OCI-LY1 (cell line): Measurements from ENCODE around the gene PTPRN2.

Experiments used
- H2AFZ ChIP-seq: fragments of 200-600 bp; sonication (generic), shearing (Covaris generic); 2 replicates; pipeline ENCODE4 v1.6.0; 2014; ENCODE audit warnings: antibody characterized with exemption, mild to moderate bottlenecking, low read length
- H3F3A ChIP-seq: fragments of 200-600 bp; sonication (generic), shearing (Covaris generic); 2 replicates; pipeline ENCODE4 v1.6.0; 2014; ENCODE audit warnings: mild to moderate bottlenecking, antibody characterized with exemption, low read length, moderate library complexity; ENCODE audit not compliant: insufficient read depth
- H3K27ac ChIP-seq: fragments of 200-600 bp; sonication (generic); 2 replicates; pipeline ENCODE4 v1.5.1; 2014; ENCODE audit warnings: low read length, mixed run types, mild to moderate bottlenecking, low read depth; ENCODE audit not compliant: poor library complexity, severe bottlenecking
- H3K27me3 ChIP-seq: fragments of 200-600 bp; sonication (generic); 2 replicates; pipeline ENCODE4 v1.6.0; 2014; ENCODE audit warnings: antibody characterized with exemption, mild to moderate bottlenecking, low read length, moderate library complexity; ENCODE audit not compliant: insufficient read depth
- H3K36me3 ChIP-seq: fragments of 200-600 bp; sonication (generic); 2 replicates; pipeline ENCODE4 v1.6.1; 2014; ENCODE audit warnings: mild to moderate bottlenecking, antibody characterized with exemption, low read length, moderate library complexity, mixed read lengths; ENCODE audit not compliant: insufficient read depth
- H3K4me1 ChIP-seq: fragments of 200-600 bp; sonication (generic); 2 replicates; pipeline ENCODE4 v1.5.1; 2014; ENCODE audit warnings: mild to moderate bottlenecking, low read length, moderate library complexity; ENCODE audit not compliant: insufficient read depth, severe bottlenecking
- H3K4me2 ChIP-seq: fragments of 200-600 bp; sonication (generic), shearing (Covaris generic); 2 replicates; pipeline ENCODE4 v1.6.1; 2014; ENCODE audit warnings: low read length
- H3K4me3 ChIP-seq: fragments of 200-600 bp; sonication (generic); 2 replicates; pipeline ENCODE4 v1.5.1; 2014; ENCODE audit warnings: low read length, low read depth, mild to moderate bottlenecking, mixed read lengths; ENCODE audit not compliant: poor library complexity, severe bottlenecking
- H3K79me2 ChIP-seq: fragments of 200-600 bp; shearing (Covaris generic); 2 replicates; pipeline ENCODE4 v1.6.1; 2016; ENCODE audit warnings: mixed run types, low read length, mixed read lengths; ENCODE audit not compliant: insufficient read depth
- H3K9ac ChIP-seq: fragments of 200-600 bp; sonication (generic), shearing (Covaris generic); 2 replicates; pipeline ENCODE4 v1.6.1; 2014; ENCODE audit warnings: mild to moderate bottlenecking, low read length, mixed read lengths
- H3K9me2 ChIP-seq: fragments of 200-600 bp; sonication (generic), shearing (Covaris generic); 2 replicates; pipeline ENCODE4 v1.6.1; 2014; ENCODE audit warnings: low read depth, mild to moderate bottlenecking, low read length, mixed read lengths
- H3K9me3 ChIP-seq: fragments of 200-600 bp; shearing (Covaris generic); 2 replicates; pipeline ENCODE4 v1.6.1; 2014; ENCODE audit warnings: low read length, mixed read lengths
- H4K20me1 ChIP-seq: fragments of 200-600 bp; sonication (generic), shearing (Covaris generic); 2 replicates; pipeline ENCODE4 v1.6.0; 2016; ENCODE audit warnings: mild to moderate bottlenecking, low read length; ENCODE audit not compliant: insufficient read depth
- CTCF ChIP-seq: fragments of 200-600 bp; sonication (generic), shearing (Covaris generic); IDR thresholded peaks from 2 replicates; pipeline ENCODE4 v1.5.1; 2017; ENCODE audit warnings: mild to moderate bottlenecking, antibody characterized with exemption, low read length, moderate library complexity, mixed read lengths
- EZH2 ChIP-seq: fragments of 200-600 bp; sonication (generic), shearing (Covaris generic); IDR thresholded peaks from 2 replicates; pipeline ENCODE4 v1.8.0; 2017; ENCODE audit warnings: borderline replicate concordance, mixed run types, mild to moderate bottlenecking, antibody characterized with exemption, low read length, moderate library complexity, mixed read lengths

PTPRN2 gene

DNA sequence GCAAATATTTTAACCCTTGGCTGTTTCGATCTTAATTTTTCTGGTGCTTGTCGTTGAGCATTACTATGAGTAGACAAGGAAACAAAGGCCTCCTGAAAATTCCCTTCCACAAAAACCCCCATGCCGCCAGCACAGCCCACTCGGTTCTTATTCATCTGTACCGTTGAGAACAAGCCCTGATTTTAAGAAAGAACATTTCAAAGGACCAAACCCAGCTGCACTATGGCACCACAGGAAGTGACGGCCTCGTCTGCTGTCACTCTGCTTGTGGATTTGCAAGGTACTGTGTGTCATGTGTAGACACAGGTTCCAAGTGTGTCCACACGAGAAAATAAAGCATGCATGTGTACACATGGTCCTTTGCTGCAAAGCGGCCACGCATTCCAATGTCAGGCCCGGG is 965.6 kb downstream of the PTPRN2 start:
- Histone ChIP-seq H3K27me3 (peaks cover 3% of the 10 kb centered on the region; the same call in 1 of the 2 replicates), H3F3A (no peaks in the 10 kb centered on the region)

DNA sequence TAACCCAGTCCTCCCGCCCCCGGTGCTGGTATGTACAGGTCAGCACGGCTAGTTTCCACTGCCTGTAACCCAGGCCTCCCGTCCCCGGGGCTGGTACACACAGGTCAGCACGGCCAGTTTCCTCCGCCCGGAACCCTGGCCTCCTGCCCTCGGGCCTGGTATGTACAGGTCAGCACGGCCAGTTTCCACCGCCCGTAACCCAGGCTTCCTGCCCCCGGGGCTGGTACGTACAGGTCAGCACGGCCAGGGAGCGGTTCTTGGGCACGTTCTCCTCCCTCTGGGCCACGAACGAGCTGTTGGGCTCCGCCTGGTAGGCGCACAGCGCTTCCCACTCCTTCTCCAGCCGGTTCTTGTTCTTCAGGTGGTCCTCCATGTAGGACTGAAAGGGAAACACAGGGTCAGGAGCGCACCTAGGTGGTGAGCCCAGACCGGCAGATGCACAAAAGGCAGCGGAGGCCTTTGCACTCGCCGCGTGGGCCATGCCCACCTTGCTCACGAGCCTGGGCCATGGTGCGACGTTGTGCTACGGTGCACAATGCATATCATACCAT is 966.4 kb downstream of the PTPRN2 start:
- no peak overlapping the region for H3K4me3 ChIP-seq
- H3K9ac ChIP-seq: no peak overlapping the region
- no peaks in the 10 kb centered on the region for H3K9me2 ChIP-seq
- H3K4me2 ChIP-seq: no peak overlapping the region
- no peaks in the 10 kb centered on the region for H3K4me1 ChIP-seq
- no peaks in the 10 kb centered on the region for H4K20me1 ChIP-seq
- no peak for TF ChIP-seq EZH2
- no peak for TF ChIP-seq CTCF
- no peaks in the 10 kb centered on the region for H3F3A ChIP-seq
- H3K27ac ChIP-seq: no peak overlapping the region
- H3K79me2 ChIP-seq: no peaks in the 10 kb centered on the region
- H3K27me3 ChIP-seq: no peaks in the 10 kb centered on the region; the same call in 1 of the 2 replicates
- no peaks in the 10 kb centered on the region for H3K36me3 ChIP-seq
- H3K9me3 ChIP-seq: no peaks in the 10 kb centered on the region
- no peak overlapping the region for H2AFZ ChIP-seq

More for the DNA sequence above, 965.6 kb downstream of the PTPRN2 start:
- Histone ChIP-seq H4K20me1 (no peaks in the 10 kb centered on the region), H3K4me3 (no peak overlapping the region), H3K36me3 (no peaks in the 10 kb centered on the region), H3K9ac (no peak overlapping the region), H3K4me2 (no peak overlapping the region), H3K9me2 (no peaks in the 10 kb centered on the region), H2AFZ (no peak overlapping the region), H3K79me2 (no peaks in the 10 kb centered on the region), H3K4me1 (no peaks in the 10 kb centered on the region), H3K9me3 (no peaks in the 10 kb centered on the region), H3K27ac (no peak overlapping the region)
- TF ChIP-seq CTCF: no peak
- no peak for TF ChIP-seq EZH2

DNA sequence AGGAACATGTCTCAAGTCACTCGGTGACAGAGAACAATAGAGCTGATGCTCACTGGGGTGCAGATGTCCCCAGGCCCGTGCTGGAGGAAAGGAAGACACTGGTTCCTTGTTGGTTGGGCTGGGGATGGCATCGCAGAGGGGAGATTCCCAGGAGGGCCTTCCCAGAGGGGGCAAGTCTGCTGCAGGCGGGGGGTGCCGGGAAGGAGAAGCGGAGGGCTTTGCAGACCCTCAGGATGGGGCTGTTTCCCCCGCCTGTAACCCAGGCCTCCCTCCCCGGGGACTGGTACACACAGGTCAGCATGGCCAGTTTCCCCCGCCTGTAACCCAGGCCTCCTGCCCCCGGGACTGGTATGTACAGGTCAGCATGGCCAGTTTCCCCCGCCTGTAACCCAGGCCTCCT is 967.0 kb downstream of the PTPRN2 start:
- no peaks in the 10 kb centered on the region for H3K79me2 ChIP-seq
- H3F3A ChIP-seq: no peaks in the 10 kb centered on the region
- H3K36me3 ChIP-seq: no peaks in the 10 kb centered on the region
- no peaks in the 10 kb centered on the region; the same call in 1 of the 2 replicates for H3K27me3 ChIP-seq
- no peaks in the 10 kb centered on the region for H3K4me1 ChIP-seq
- no peak overlapping the region for H3K9ac ChIP-seq
- no peak overlapping the region for H3K27ac ChIP-seq
- H3K9me3 ChIP-seq: no peaks in the 10 kb centered on the region
- no peaks in the 10 kb centered on the region for H3K9me2 ChIP-seq
- H2AFZ ChIP-seq: no peak overlapping the region
- no peaks in the 10 kb centered on the region for H4K20me1 ChIP-seq
- H3K4me3 ChIP-seq: no peak overlapping the region
- no peak overlapping the region for H3K4me2 ChIP-seq
- TF ChIP-seq CTCF: no peak
- no peak for TF ChIP-seq EZH2
